Heart right ventricle (tissue), 16 donors: ENCODE results near the gene CWC22. TPM values are rescaled to one million over a fixed set of nuclear protein-coding genes. Genes with fewer than 3 reads are reported as not detected.
"Not testable (repeated sequence)": the region's sequence is repeated elsewhere in the genome, so short reads cannot be mapped to it uniquely, and the experiment has no call there.

Experiments used
- ATAC-seq, 8 donors: fragments of 200-7000 bp; cut with Tn5 transposase; one replicate each; pipeline ENCODE4 v1.9.1; 2020; ENCODE audit warnings: mild to moderate bottlenecking in 8 of 8, moderate library complexity in 8 of 8, moderate number of reproducible peaks in 1 of 8
- DNase-seq, 2 donors: peaks; one replicate each; pipeline ENCODE4 v3.0.0-alpha.2; 2020
- H3K27ac ChIP-seq, 10 donors: fragments of 200-600 bp; sonication (generic) in 2 of 10; one replicate each; pipeline versions ENCODE4 v1.5.0 to v1.8.0; 2020 to 2022; ENCODE audit warnings: mild to moderate bottlenecking in 3 of 10
- H3K27me3 ChIP-seq, 7 donors: fragments of 200-600 bp; one replicate each; pipeline ENCODE4 v1.8.0; 2021 to 2022; ENCODE audit warnings: mild to moderate bottlenecking in 2 of 7
- H3K36me3 ChIP-seq, 9 donors: fragments of 200-600 bp; sonication (generic) in 1 of 9; one replicate each; pipeline versions ENCODE4 v1.5.0 to v1.8.0; 2020 to 2022; ENCODE audit warnings: mild to moderate bottlenecking in 2 of 9
- H3K4me1 ChIP-seq, 9 donors: fragments of 200-600 bp; sonication (generic) in 1 of 9; one replicate each; pipeline versions ENCODE4 v1.5.0 to v1.8.0; 2020 to 2022; ENCODE audit warnings: mild to moderate bottlenecking in 4 of 9
- H3K4me3 ChIP-seq, 10 donors: fragments of 200-600 bp; sonication (generic) in 2 of 10; one replicate each; pipeline versions ENCODE4 v1.5.0 to v1.8.0; 2020 to 2022; ENCODE audit warnings: mild to moderate bottlenecking in 7 of 10, moderate library complexity in 2 of 10
- H3K9me3 ChIP-seq, 11 donors: fragments of 200-600 bp in 10 of 11; sonication (generic) in 2 of 11; one replicate each; pipeline versions ENCODE4 v1.5.0 to v1.8.0; 2013 to 2022; ENCODE audit warnings: mild to moderate bottlenecking in 2 of 11, control low read depth in 1 of 11, moderate library complexity in 1 of 11
- WGBS, 2 donors: extraction: QIAGEN DNeasy Blood & Tissue Kit; methylation state at CpG; one replicate each; pipeline ENCODE4 v1.1.7; 2013; ENCODE audit warnings: inconsistent platforms in 1 of 2; 5-methylcytosine and 5-hydroxymethylcytosine counted together
- intact Hi-C, 10 donors: fragments of 100-400 bp; cut with DNase I; formaldehyde crosslinking; loops; one replicate each; pipeline versions ENCODE4 v1.11.1 to v1.14.2; 2022
- long read RNA-seq, 3 donors: library from polyadenylated mRNA; unstranded; transcript quantifications; one replicate each; pipeline ENCODE4 v2.0.0, GENCODE V29; 2020 to 2021
- polyA plus RNA-seq, 2 donors: library from polyadenylated mRNA; stranded (reverse); fragments of 200-250 nt; gene quantifications; one replicate each; pipeline ENCODE4 v1.2.3, GENCODE V29; 2013
- total RNA-seq, 10 donors: library from RNA; stranded (reverse); fragmentation: NEBNext Ultra II Directional in 3 of 10; extraction: Animal tissue kit (Norgen Biotek cat#: 25700) in 3 of 10; gene quantifications; one replicate each; pipeline versions ENCODE4 v1.2.1 to v1.2.4, GENCODE V29; 2021 to 2023
- TF ChIP-seq, protein P1 (sequence below), 9 donors: fragments of 200-600 bp; sonication (generic) in 2 of 9; IDR thresholded peaks; one replicate each; pipeline versions ENCODE4 v1.5.0 to v1.8.0; 2021 to 2022; ENCODE audit warnings: antibody characterized with exemption in 9 of 9, mild to moderate bottlenecking in 5 of 9, moderate library complexity in 1 of 9
- donor health status: Arrhythmogenic right ventricular cardiomyopathy.
- donor health status: ischemic (EF 13 %, LVEDD 7.1; RV severe dilation, severe dysfunction).
- donor health status: healthy with polysubstance abuse.
- donor health status: DM: no; HTN: yes; CAD: no.
- donor health status: DM: no; HTN: no; CAD: no.
- donor health status: ischemic (EF 25% LVEDD 6.9; RV normal size, moderate dysfunction).
- donor health status: ischemic (EF 25% LVEDD 5.7; RV mildly dilated, moderate dysfunction).
- donor health status: healthy.
- donor health status: DM: yes; HTN: yes; CAD: no.
- donor health status: Ischemic cardiomyopathy.
- donor health status: ischemic (EF 35%, LVEDD 5.7; RV mildly dilated, moderate dysfunction).
- donor health status: nonischemic (EF 11% LVEDD 7.7; RV severe dilation, severe dysfunction).
- donor health status: DM: yes; HTN: yes; CAD: no.
- donor health status: PGD.
- donor health status: ischemic (EF 29% LVEDD 5.4; RV normal size, mild dysfunction).
- donor health status: nonischemic (EF 23%, LVEDD 6.1; RV moderate dilation, normal function).

Gene CWC22
- 10 to 100 TPM in 9 of 10 donors, 1 to 10 TPM in 1; 9.8 to 16.0 (median 13.1) TPM for total RNA-seq
- polyA plus RNA-seq, result 1 to 10 TPM; 5.6 to 7.0 TPM
- long read RNA-seq, donor 1, transcript CWC22-201 (20 exons, 2,392 nt), result major isoform, 15 of 20 reads
- long read RNA-seq, donor 1, partial matches to known transcripts, result 2 of 20 reads
- long read RNA-seq, donor 1, other reads (novel, unspliced or antisense), result 3 of 20 reads
- long read RNA-seq, donor 2, transcript CWC22-201 (20 exons, 2,392 nt), result major isoform, 20 of 25 reads
- long read RNA-seq, donor 2, partial matches to known transcripts, result 1 of 25 reads
- long read RNA-seq, donor 2, other reads (novel, unspliced or antisense), result 4 of 25 reads
- long read RNA-seq, donor 3, transcript CWC22-201 (20 exons, 2,392 nt), result major isoform, 25 of 36 reads
- long read RNA-seq, donor 3, partial matches to known transcripts, result 3 of 36 reads
- long read RNA-seq, donor 3, other reads (novel, unspliced or antisense), result 8 of 36 reads

DNA sequence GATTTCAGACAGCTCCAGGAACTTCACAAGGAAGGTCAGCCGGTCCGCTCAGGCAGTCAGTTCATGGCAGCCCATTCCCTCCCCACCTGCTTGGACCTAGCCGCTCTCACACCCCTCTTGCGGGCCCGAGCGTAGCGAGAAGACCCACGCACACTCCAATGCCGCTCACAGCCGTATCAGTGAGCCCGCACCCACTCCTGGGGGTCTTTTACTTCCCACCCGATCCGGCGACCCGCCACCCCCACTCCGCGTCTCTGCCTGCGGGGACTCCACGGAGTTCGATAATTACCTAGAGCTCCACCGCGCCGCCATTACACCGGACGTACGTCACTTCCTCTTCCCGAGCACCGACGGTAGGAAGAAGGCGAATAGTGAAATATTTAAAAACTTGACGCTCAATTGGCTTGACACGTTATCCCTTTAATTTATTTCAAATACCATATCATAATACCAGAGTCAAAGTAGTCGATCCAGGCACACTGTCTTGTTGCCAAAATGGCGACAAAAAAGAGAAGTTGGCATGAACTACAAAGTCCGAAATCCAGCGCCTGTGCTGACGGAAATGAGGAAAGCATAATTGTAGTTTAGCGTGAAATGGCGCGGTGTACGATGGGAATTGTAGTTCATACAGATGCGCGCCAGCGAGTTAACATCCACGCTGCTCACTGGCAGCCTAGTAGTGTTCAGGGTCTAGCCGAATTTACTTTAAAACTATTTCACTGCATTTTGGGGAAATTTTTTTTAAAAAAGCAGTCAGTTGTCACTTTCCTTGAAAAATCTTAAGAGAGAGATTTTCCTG lies at the start of gene CWC22:
CWC22 (minus strand) TSS at position 517 of the 799 bp plus-strand sequence. CDS start 13,956 bp downstream, outside the sequence.
- TF ChIP-seq, protein P1, sequence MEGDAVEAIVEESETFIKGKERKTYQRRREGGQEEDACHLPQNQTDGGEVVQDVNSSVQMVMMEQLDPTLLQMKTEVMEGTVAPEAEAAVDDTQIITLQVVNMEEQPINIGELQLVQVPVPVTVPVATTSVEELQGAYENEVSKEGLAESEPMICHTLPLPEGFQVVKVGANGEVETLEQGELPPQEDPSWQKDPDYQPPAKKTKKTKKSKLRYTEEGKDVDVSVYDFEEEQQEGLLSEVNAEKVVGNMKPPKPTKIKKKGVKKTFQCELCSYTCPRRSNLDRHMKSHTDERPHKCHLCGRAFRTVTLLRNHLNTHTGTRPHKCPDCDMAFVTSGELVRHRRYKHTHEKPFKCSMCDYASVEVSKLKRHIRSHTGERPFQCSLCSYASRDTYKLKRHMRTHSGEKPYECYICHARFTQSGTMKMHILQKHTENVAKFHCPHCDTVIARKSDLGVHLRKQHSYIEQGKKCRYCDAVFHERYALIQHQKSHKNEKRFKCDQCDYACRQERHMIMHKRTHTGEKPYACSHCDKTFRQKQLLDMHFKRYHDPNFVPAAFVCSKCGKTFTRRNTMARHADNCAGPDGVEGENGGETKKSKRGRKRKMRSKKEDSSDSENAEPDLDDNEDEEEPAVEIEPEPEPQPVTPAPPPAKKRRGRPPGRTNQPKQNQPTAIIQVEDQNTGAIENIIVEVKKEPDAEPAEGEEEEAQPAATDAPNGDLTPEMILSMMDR (IDR thresholded peaks at IDR 0.05), result no peak
- H3K27me3 ChIP-seq, result no peaks in the 10 kb centered on the region
- DNase-seq, result peak; percentile 72 to 93
- 0 to 1% methylated on average over 46 of the region's 46 CpGs for WGBS, 2 donors
- ATAC-seq, result peak; percentile 96 to 99 (median 98)
- no peaks in the 10 kb centered on the region for H3K9me3 ChIP-seq
- peaks cover 0 to 34% (median 16%) of the 10 kb centered on the region in 9 donors for H3K4me1 ChIP-seq
- intact Hi-C loops, result no loop called here
- no peaks in the 10 kb centered on the region for H3K36me3 ChIP-seq
- H3K27ac ChIP-seq, result peak within 1 kb of the TSS; percentile 79 to 97 (median 93)
- H3K4me3 ChIP-seq, result peak within 1 kb of the TSS; percentile 62 to 99 (median 87)

- no peak for DNase-seq
- Histone ChIP-seq H3K27ac (no peak overlapping the region), H3K9me3 (peaks cover 0 to 3% (median 0%) of the 10 kb centered on the region in 11 donors), H3K4me1 (no peaks in the 10 kb centered on the region), H3K36me3 (no peaks in the 10 kb centered on the region), H3K27me3 (no peaks in the 10 kb centered on the region), H3K4me3 (no peak overlapping the region)
- intact Hi-C loops, result no loop called here
- 69 to 71% methylated on average over 15 of the region's 15 CpGs for WGBS, 2 donors
- ATAC-seq, result no peak
- TF ChIP-seq, protein P1 (IDR thresholded peaks at IDR 0.05), result no peak
Observed at GRCh38 chr2:180056367-180057118, 49.4 kb upstream of the CWC22 start.

GRCh38 chr2:180054576-180054975 lies 47.5 kb upstream of the CWC22 start:
- H3K4me3 ChIP-seq, H3K27ac ChIP-seq, H3K36me3 ChIP-seq, H3K27me3 ChIP-seq, H3K4me1 ChIP-seq, DNase-seq, H3K9me3 ChIP-seq, intact Hi-C loops, ATAC-seq: not testable (repeated sequence)
- WGBS, 2 donors, result 44 to 73% methylated on average over 1 of the region's 1 CpG

DNA sequence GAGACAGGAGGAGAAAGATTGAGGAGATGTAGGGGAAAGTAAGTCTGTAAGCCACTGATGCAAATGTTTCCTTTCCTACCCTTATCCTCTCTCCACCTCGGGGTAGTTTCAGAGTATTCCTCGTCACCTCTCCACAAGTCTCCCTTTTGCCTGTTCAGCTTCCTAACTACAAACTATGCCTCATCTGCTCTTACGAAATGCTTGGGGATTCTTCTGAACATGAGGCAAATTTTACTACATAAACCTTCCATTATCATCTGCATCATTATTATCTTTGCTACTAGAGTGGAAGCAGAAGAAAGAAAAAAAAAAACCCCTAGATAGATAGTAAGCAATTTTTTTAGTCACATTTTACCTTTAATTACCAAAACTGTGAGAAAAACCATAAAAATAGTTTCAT lies 43.1 kb upstream of the CWC22 start:
- TF ChIP-seq, protein P1 (IDR thresholded peaks at IDR 0.05), result no peak
- Histone ChIP-seq H3K4me1 (no peaks in the 10 kb centered on the region), H3K27me3 (no peaks in the 10 kb centered on the region), H3K36me3 (no peaks in the 10 kb centered on the region), H3K27ac (no peak overlapping the region), H3K4me3 (no peak overlapping the region), H3K9me3 (peaks cover 0 to 3% (median 0%) of the 10 kb centered on the region in 11 donors)
- DNase-seq (no peak), ATAC-seq (no peak)
- intact Hi-C loops, result no loop called here
- 65 to 71% methylated on average over 3 of the region's 3 CpGs for WGBS, 2 donors
